HUES48 (cell line): Measurements from ENCODE around the gene MAP3K14.
"Not testable (repeated sequence)": the region's sequence is repeated elsewhere in the genome, so short reads cannot be mapped to it uniquely, and the experiment has no call there.

ENCODE experiments used
- H3K27ac ChIP-seq: one replicate; pipeline ENCODE4 v1.7.0; 2013; ENCODE audit warnings: low read depth, low read length, inconsistent platforms
- H3K27me3 ChIP-seq: 2 replicates; pipeline ENCODE4 v1.6.1; 2013; ENCODE audit warnings: mild to moderate bottlenecking, low read length; ENCODE audit not compliant: control insufficient read depth, insufficient read depth
- H3K36me3 ChIP-seq: 2 replicates; pipeline ENCODE4 v1.6.1; 2013; ENCODE audit warnings: low read length; ENCODE audit not compliant: control insufficient read depth, insufficient read depth
- H3K4me1 ChIP-seq: 2 replicates; pipeline ENCODE4 v1.6.1; 2013; ENCODE audit warnings: mild to moderate bottlenecking, low read length; ENCODE audit not compliant: control insufficient read depth, insufficient read depth
- H3K4me3 ChIP-seq: 2 replicates; pipeline ENCODE4 v1.5.1; 2013; ENCODE audit warnings: mild to moderate bottlenecking, low read depth, low read length
- H3K9ac ChIP-seq: 2 replicates; pipeline ENCODE4 v1.6.1; 2013; ENCODE audit warnings: mild to moderate bottlenecking, low read depth, low read length, moderate library complexity
- H3K9me3 ChIP-seq: 2 replicates; pipeline ENCODE4 v1.6.1; 2013; ENCODE audit warnings: low read length; ENCODE audit not compliant: control insufficient read depth, insufficient read depth

The MAP3K14 gene

GRCh38 chr17:45306623-45307022, 10.2 kb downstream of the MAP3K14 start:
- Histone ChIP-seq H3K9me3 (no peaks in the 10 kb centered on the region), H3K27me3 (no peaks in the 10 kb centered on the region), H3K27ac (no peak overlapping the region), H3K4me3 (no peak overlapping the region), H3K4me1 (no peaks in the 10 kb centered on the region), H3K9ac (no peak overlapping the region), H3K36me3 (no peaks in the 10 kb centered on the region)

DNA sequence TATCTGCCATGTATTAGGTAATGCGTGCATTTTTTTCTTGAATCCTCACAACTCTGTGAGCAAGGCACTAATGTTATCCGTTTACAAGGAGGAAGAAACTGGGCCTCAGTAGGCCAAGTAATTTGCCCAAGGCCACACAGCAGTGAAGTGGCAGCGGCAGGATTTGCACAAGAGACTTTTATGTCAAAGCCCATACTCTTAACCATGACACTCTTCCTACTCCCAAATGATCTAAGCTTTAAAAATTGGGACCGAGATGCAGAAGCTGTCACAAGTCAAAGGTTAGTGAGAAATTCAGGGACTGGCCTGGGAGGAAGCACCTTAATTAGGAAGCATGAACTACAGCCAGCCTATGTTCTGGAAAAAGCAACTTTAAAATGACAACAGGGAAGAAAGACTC, 10.7 kb downstream of the MAP3K14 start:
- Histone ChIP-seq H3K9ac (no peak overlapping the region), H3K4me1 (no peaks in the 10 kb centered on the region), H3K27ac (no peak overlapping the region), H3K9me3 (no peaks in the 10 kb centered on the region), H3K27me3 (no peaks in the 10 kb centered on the region), H3K36me3 (no peaks in the 10 kb centered on the region), H3K4me3 (no peak overlapping the region)

DNA sequence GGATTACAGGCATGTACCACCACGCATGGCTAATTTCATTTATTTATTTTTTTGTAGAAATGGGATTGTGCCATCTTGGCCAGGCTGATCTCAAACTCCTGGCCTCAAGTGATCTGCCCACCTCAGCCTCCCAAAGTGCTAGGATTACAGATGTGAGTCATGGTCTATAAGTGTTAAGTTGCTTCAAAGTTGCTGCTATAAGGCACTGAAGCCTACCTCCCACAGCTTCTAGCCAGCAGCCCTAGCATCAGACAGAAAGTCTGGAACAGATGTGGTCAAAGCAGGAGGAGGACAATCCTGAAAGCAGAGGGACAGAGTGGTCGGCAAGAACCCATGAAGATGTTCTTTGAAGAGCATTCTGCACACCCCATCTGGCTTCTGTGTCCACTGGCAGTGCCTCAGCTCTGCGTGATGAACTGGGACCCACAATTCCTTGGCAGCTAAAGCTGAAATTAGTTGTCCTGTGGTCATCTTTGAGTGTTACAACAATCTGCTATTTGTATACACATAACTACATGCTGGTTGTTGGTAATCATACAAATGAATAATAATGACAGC, 11.2 kb downstream of the MAP3K14 start:
- Histone ChIP-seq H3K4me3 (no peak overlapping the region), H3K27ac (no peak overlapping the region), H3K4me1 (no peaks in the 10 kb centered on the region)

GRCh38 chr17:45302649-45303173, 14.1 kb downstream of the MAP3K14 start:
- Histone ChIP-seq H3K4me1 (no peaks in the 10 kb centered on the region), H3K9ac (no peak overlapping the region), H3K36me3 (no peaks in the 10 kb centered on the region), H3K27ac (no peak overlapping the region), H3K4me3 (no peak overlapping the region), H3K27me3 (no peaks in the 10 kb centered on the region), H3K9me3 (no peaks in the 10 kb centered on the region)

More for the DNA sequence above, 11.2 kb downstream of the MAP3K14 start:
- H3K9me3 ChIP-seq: no peaks in the 10 kb centered on the region
- no peak overlapping the region for H3K9ac ChIP-seq
- H3K36me3 ChIP-seq: no peaks in the 10 kb centered on the region
- H3K27me3 ChIP-seq: no peaks in the 10 kb centered on the region

DNA sequence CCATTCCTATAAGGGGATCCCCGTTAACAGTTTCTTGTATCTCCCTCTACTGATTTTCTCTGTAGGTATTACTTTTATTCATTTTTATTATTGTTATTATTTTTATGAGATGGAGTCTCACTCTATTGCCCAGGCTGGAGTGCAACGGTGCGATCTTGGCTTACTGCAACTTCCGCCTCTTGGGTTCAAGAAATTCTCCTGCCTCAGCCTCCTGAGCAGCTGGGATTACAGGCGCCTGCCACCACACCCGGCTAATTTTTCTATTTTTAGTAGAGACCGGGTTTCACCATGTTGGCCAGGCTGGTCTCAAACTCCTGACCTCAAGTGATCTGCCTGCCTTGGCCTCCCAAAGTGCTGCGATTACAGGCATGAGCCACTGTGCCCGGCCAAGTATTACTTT, 14.6 kb downstream of the MAP3K14 start:
- not testable (repeated sequence) for H3K4me3 ChIP-seq, H3K27me3 ChIP-seq, H3K36me3 ChIP-seq, H3K4me1 ChIP-seq, H3K9ac ChIP-seq, H3K9me3 ChIP-seq, H3K27ac ChIP-seq

DNA sequence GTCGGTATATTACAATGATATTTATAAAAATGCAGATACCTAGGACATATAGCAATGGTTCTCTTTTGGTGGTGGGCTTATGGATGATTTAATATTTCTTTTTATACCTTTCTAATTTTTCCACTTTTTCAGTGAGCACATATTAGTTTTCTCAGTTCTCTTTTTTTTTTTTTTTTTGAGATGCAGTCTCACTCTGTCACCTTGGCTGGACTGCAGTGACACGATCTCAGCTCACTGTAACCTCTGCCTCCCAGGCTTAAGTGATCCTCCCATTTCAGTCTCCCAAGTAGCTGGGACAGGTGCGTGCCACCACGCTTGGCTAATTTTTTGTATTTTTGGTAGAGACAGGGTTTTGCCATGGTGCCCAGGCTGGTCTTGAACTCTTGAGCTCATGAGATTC, 15.1 kb downstream of the MAP3K14 start:
- Histone ChIP-seq H3K9me3 (no peaks in the 10 kb centered on the region), H3K27ac (no peak overlapping the region), H3K36me3 (no peaks in the 10 kb centered on the region), H3K4me1 (no peaks in the 10 kb centered on the region), H3K27me3 (no peaks in the 10 kb centered on the region), H3K9ac (no peak overlapping the region), H3K4me3 (no peak overlapping the region)

DNA sequence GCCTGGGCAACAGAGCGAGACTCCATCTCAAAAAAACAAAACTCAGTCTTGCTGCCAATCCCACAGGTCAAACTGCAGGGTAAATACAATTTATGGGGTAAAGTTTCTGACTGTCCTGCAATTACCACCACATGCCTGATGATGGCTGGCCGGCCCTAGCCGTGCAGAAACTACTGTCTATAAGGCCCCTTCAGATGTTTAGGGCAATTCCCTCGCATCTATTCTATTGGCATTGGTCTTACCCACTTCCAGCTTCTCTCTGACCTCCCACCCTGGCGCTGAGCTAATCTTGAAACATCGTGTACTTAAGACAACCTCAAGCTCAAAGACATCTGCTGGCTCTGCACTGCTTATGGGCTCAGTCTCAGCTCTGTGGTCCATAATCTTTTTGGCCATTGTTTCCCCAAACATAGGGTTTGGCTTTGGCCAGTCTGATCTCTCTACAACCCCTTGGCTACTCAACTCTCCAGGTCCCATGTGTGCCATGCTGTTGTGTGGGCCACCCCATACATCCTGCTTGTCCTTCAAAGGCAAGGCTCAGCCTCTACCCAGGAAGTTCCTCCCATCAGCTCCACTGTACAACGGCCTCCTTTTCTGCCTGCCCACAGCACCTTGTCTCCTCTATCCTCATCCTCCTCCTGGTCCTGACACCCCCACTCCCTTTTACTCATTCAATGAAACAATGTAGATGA, 16.6 kb downstream of the MAP3K14 start:
- no peaks in the 10 kb centered on the region for H3K4me1 ChIP-seq
- no peaks in the 10 kb centered on the region for H3K27me3 ChIP-seq
- no peak overlapping the region for H3K9ac ChIP-seq
- H3K9me3 ChIP-seq: no peaks in the 10 kb centered on the region
- H3K4me3 ChIP-seq: no peak overlapping the region
- no peak overlapping the region for H3K27ac ChIP-seq
- no peaks in the 10 kb centered on the region for H3K36me3 ChIP-seq

- no peaks in the 10 kb centered on the region for H3K4me1 ChIP-seq
- no peaks in the 10 kb centered on the region for H3K9me3 ChIP-seq
- H3K9ac ChIP-seq: no peak overlapping the region
- H3K36me3 ChIP-seq: no peaks in the 10 kb centered on the region
- no peak overlapping the region for H3K27ac ChIP-seq
- H3K27me3 ChIP-seq: no peaks in the 10 kb centered on the region
- no peak overlapping the region for H3K4me3 ChIP-seq
Observed at GRCh38 chr17:45299361-45299760, 17.5 kb downstream of the MAP3K14 start.

GRCh38 chr17:45298546-45299285, 18.1 kb downstream of the MAP3K14 start:
- no peaks in the 10 kb centered on the region for H3K36me3 ChIP-seq
- no peak overlapping the region for H3K27ac ChIP-seq
- H3K4me3 ChIP-seq: no peak overlapping the region
- no peaks in the 10 kb centered on the region for H3K4me1 ChIP-seq
- no peaks in the 10 kb centered on the region for H3K9me3 ChIP-seq
- no peak overlapping the region for H3K9ac ChIP-seq
- no peaks in the 10 kb centered on the region for H3K27me3 ChIP-seq

- H3K9me3 ChIP-seq: no peaks in the 10 kb centered on the region
- H3K4me3 ChIP-seq: no peak overlapping the region
- no peaks in the 10 kb centered on the region for H3K27me3 ChIP-seq
- no peak overlapping the region for H3K9ac ChIP-seq
- no peaks in the 10 kb centered on the region for H3K36me3 ChIP-seq
- H3K27ac ChIP-seq: no peak overlapping the region
- no peaks in the 10 kb centered on the region for H3K4me1 ChIP-seq
Observed at GRCh38 chr17:45296833-45297124, 20.0 kb downstream of the MAP3K14 start.
